A673 (cell line): ENCODE data around the gene SLC26A8. TPM values are rescaled to one million over a fixed set of nuclear protein-coding genes. Genes with fewer than 3 reads are reported as not detected.

Source experiments
- BruUV-seq: library from RNA; stranded (reverse); fragments of 400-500 nt; replicated peaks from 2 replicates; lab custom pipeline; 2021; lab: Mats Ljungman, UMichigan
- CTCF ChIA-PET: fragments of 300-600 bp; sonication (Branson Sonifier 250); formaldehyde crosslinking; loops from one replicate; lab custom pipeline; 2022; ENCODE audit warnings: antibody characterized with exemption; lab: Charles Lee
- POLR2A ChIA-PET: fragments of 300-600 bp; sonication (Branson Sonifier 250); formaldehyde crosslinking; loops from one replicate; lab custom pipeline; 2022; ENCODE audit warnings: antibody characterized with exemption; ENCODE audit not compliant: low non-redundant PET; lab: Charles Lee
- DNase-seq: peaks from one replicate; pipeline ENCODE4 v3.0.0-alpha.2; 2015; ENCODE audit warnings: low spot score
- H3K27ac ChIP-seq: fragments of 200-600 bp; sonication (generic); 2 replicates; pipeline ENCODE4 v1.5.1; 2016; ENCODE audit warnings: mixed run types, low read depth, mild to moderate bottlenecking, mixed read lengths, antibody characterized with exemption, low read length; ENCODE audit not compliant: poor library complexity, severe bottlenecking
- H3K27me3 ChIP-seq: fragments of 200-600 bp; sonication (generic); replicated peaks from 2 replicates; pipeline ENCODE4 v1.6.1; 2017; ENCODE audit warnings: mixed run types, low read depth, mild to moderate bottlenecking, mixed read lengths, antibody characterized with exemption, low read length; ENCODE audit not compliant: insufficient read depth, poor library complexity
- H3K36me3 ChIP-seq: fragments of 200-600 bp; sonication (generic); 2 replicates; pipeline ENCODE4 v1.6.1; 2016; ENCODE audit warnings: mixed run types, mild to moderate bottlenecking, mixed read lengths, antibody characterized with exemption, low read length; ENCODE audit not compliant: insufficient read depth, poor library complexity, severe bottlenecking
- H3K4me1 ChIP-seq: fragments of 200-600 bp; sonication (generic); 2 replicates; pipeline ENCODE4 v1.6.1; 2017; ENCODE audit warnings: mixed run types, mild to moderate bottlenecking, mixed read lengths, antibody characterized with exemption, low read length; ENCODE audit not compliant: insufficient read depth, poor library complexity, severe bottlenecking
- H3K4me3 ChIP-seq: fragments of 200-600 bp; sonication (generic); 2 replicates; pipeline ENCODE4 v1.5.1; 2016; ENCODE audit warnings: low read depth, mixed run types, mild to moderate bottlenecking, mixed read lengths, low read length; ENCODE audit not compliant: poor library complexity, severe bottlenecking
- H3K9me3 ChIP-seq: fragments of 200-600 bp; sonication (generic); 2 replicates; pipeline ENCODE4 v1.6.1; 2016; ENCODE audit warnings: mixed run types, low read depth, mild to moderate bottlenecking, mixed read lengths, antibody characterized with exemption, low read length; ENCODE audit not compliant: poor library complexity, severe bottlenecking
- CTCF ChIP-seq: fragments of 300-800, 200-600 bp; sonication (generic); conservative IDR thresholded peaks from 2 replicates; pipeline ENCODE4 v1.5.1; 2017; ENCODE audit warnings: low read depth, mild to moderate bottlenecking, antibody characterized with exemption, low read length, moderate library complexity, mixed read lengths
- EZH2 ChIP-seq: fragments of 200-600 bp; sonication (generic); IDR thresholded peaks from 2 replicates; pipeline ENCODE4 v1.6.1; 2017; ENCODE audit warnings: borderline replicate concordance, low read depth, mild to moderate bottlenecking, mixed read lengths, antibody characterized with exemption, low read length; ENCODE audit not compliant: poor library complexity, severe bottlenecking
- intact Hi-C: fragments of 100-400 bp; cut with micrococcal nuclease; formaldehyde crosslinking; loops from one replicate; pipeline ENCODE4 v1.10.0; 2022; ENCODE audit not compliant: unreplicated experiment
- total RNA-seq: library from RNA; stranded (reverse); gene quantifications from 2 replicates; pipeline ENCODE4 v1.2.3, GENCODE V29; 2021

The SLC26A8 gene
- total RNA-seq, 1 experiment from 2014 or later, result not detected

- H3K36me3 ChIP-seq, result no peaks in the 10 kb centered on the region
- no peaks in the 10 kb centered on the region for H3K27me3 ChIP-seq
- H3K9me3 ChIP-seq, result no peaks in the 10 kb centered on the region
- TF ChIP-seq CTCF (no peak), EZH2 (no peak)
- H3K4me1 ChIP-seq, result no peaks in the 10 kb centered on the region
- intact Hi-C loops, result no loop called here
- H3K4me3 ChIP-seq, result no peak overlapping the region
- no peak for DNase-seq
- no TSS peak for BruUV-seq
- H3K27ac ChIP-seq, result no peak overlapping the region
- ChIA-PET POLR2A (no interaction called here), CTCF (interaction anchor here (0.6 kb wide), 1 partner anchor 447 kb away, joined by 3 read pairs; no protein-coding TSS in a partner anchor)
Observed at GRCh38 chr6:35969646-35970045, 54.8 kb downstream of the SLC26A8 start.

- H3K4me1 ChIP-seq, result no peaks in the 10 kb centered on the region
- no peaks in the 10 kb centered on the region for H3K36me3 ChIP-seq
- ChIA-PET CTCF (no interaction called here), POLR2A (no interaction called here)
- no TSS peak for BruUV-seq
- intact Hi-C loops, result no loop called here
- DNase-seq, result no peak
- no peak overlapping the region for H3K4me3 ChIP-seq
- H3K27me3 ChIP-seq, result no peaks in the 10 kb centered on the region
- no peaks in the 10 kb centered on the region for H3K9me3 ChIP-seq
- TF ChIP-seq CTCF (no peak), EZH2 (no peak)
- no peak overlapping the region for H3K27ac ChIP-seq
Observed at GRCh38 chr6:35968821-35969220, 55.6 kb downstream of the SLC26A8 start.

- intact Hi-C loops, result no loop called here
- Histone ChIP-seq H3K4me3 (no peak overlapping the region), H3K27me3 (no peaks in the 10 kb centered on the region), H3K27ac (no peak overlapping the region), H3K9me3 (no peaks in the 10 kb centered on the region), H3K36me3 (no peaks in the 10 kb centered on the region), H3K4me1 (no peaks in the 10 kb centered on the region)
- ChIA-PET POLR2A (no interaction called here), CTCF (no interaction called here)
- DNase-seq, result no peak
- TF ChIP-seq CTCF (no peak), EZH2 (no peak)
- BruUV-seq, result no TSS peak
Observed at GRCh38 chr6:35967076-35967774, 57.2 kb downstream of the SLC26A8 start.
